ENCODE measurements around the gene NCKAP5L. TPM values are rescaled to one million over a fixed set of nuclear protein-coding genes. Genes with fewer than 3 reads are reported as not detected.

Gene NCKAP5L
- total and polyA plus RNA-seq, 9 of the 15 experiments (the other 6 are each of a cell fraction or from before 2014, with no cell fraction given) = 0.01 to 14.4 (median 3.7) TPM

DNA sequence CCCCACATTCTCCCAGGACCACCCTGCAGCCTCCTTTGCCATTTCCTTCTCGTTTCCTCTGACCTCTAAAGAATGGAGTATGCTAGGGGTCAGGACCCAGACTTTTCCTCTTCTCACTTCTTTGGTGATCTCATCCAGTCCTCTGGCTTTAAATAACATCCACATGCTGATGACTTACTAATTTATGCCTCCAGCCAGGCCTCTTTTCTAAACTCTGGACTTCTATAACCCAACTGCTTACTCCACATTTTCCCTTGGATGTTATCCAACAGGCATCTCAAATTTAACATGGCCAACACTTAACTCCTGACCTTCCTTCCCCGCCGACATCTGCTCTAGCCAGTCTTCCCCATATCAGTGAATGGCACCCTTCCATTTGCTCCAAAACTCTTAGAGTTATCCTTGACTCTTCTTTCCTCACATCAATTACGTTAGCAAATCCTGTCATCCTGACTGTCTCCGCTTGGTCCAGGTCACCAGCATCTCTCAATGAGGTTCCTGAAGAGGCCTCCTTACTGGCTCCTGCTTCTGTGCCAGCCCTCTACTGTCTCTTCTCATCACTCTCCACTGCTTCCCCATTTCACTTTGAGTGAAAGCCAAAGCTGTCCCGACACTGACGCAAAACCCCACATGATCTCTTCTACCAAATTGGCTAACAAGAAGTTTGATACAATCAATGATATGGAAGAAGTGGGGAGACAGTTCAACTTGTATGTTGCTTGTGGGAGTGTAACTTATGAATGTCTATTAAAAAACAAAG, 44.1 kb downstream of the NCKAP5L start (continued):
- TF ChIP-seq, protein P1, sequence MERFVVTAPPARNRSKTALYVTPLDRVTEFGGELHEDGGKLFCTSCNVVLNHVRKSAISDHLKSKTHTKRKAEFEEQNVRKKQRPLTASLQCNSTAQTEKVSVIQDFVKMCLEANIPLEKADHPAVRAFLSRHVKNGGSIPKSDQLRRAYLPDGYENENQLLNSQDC (CRISPR knock-in tag; IDR thresholded peaks at IDR 0.05) = no peak
- TF ChIP-seq SMAD3 (CRISPR knock-in tag; conservative IDR thresholded peaks at IDR 0.05) = 0 out of 2 replicates have a peak, but pooled peaks have one; percentile 34
- TF ChIP-seq PBX2 (CRISPR knock-in tag; IDR thresholded peaks at IDR 0.05; ENCODE audit: low read depth) = no peak; the same call in 1 of the 2 replicates
- TF ChIP-seq PBX2 (tag; conservative IDR thresholded peaks at IDR 0.05; ENCODE audit: low read depth) = peak; percentile 49; the same call in 1 of the 2 replicates
- TF ChIP-seq SUPT5H (IDR thresholded peaks at IDR 0.05) = no peak
- TF ChIP-seq CTBP1 (IDR thresholded peaks at IDR 0.05; ENCODE audit: borderline replicate concordance) = peak; percentile 66
- TF ChIP-seq HDAC8 (tag; IDR thresholded peaks at IDR 0.05) = no peak
- TF ChIP-seq GTF2F1 (IDR thresholded peaks at IDR 0.05; ENCODE audit: low read depth, low read length) = no peak
- TF ChIP-seq CBFA2T2 (conservative IDR thresholded peaks at IDR 0.05) = no peak
- no peak for TF ChIP-seq CREB1 (IDR thresholded peaks at IDR 0.05)
- 0 out of 2 replicates have a peak, but pooled peaks have one; percentile 41 for TF ChIP-seq CREB1 (CRISPR knock-in tag; IDR thresholded peaks at IDR 0.05)
- TF ChIP-seq, protein P2, sequence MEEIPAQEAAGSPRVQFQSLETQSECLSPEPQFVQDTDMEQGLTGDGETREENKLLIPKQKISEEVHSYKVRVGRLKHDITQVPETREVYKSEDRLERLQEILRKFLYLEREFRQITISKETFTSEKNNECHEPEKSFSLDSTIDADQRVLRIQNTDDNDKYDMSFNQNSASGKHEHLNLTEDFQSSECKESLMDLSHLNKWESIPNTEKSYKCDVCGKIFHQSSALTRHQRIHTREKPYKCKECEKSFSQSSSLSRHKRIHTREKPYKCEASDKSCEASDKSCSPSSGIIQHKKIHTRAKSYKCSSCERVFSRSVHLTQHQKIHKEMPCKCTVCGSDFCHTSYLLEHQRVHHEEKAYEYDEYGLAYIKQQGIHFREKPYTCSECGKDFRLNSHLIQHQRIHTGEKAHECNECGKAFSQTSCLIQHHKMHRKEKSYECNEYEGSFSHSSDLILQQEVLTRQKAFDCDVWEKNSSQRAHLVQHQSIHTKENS (CRISPR knock-in tag; IDR thresholded peaks at IDR 0.05) = no peak
- no peak for TF ChIP-seq SAP30 (IDR thresholded peaks at IDR 0.05; ENCODE audit: borderline replicate concordance, insufficient read depth, low read depth, low read length, poor library complexity, severe bottlenecking)
- TF ChIP-seq, protein P3, sequence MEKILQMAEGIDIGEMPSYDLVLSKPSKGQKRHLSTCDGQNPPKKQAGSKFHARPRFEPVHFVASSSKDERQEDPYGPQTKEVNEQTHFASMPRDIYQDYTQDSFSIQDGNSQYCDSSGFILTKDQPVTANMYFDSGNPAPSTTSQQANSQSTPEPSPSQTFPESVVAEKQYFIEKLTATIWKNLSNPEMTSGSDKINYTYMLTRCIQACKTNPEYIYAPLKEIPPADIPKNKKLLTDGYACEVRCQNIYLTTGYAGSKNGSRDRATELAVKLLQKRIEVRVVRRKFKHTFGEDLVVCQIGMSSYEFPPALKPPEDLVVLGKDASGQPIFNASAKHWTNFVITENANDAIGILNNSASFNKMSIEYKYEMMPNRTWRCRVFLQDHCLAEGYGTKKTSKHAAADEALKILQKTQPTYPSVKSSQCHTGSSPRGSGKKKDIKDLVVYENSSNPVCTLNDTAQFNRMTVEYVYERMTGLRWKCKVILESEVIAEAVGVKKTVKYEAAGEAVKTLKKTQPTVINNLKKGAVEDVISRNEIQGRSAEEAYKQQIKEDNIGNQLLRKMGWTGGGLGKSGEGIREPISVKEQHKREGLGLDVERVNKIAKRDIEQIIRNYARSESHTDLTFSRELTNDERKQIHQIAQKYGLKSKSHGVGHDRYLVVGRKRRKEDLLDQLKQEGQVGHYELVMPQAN (IDR thresholded peaks at IDR 0.05; ENCODE audit: borderline replicate concordance) = no peak
- TF ChIP-seq ZFP91 (CRISPR knock-in tag; IDR thresholded peaks at IDR 0.05) = no peak
- TF ChIP-seq BHLHE40 (IDR thresholded peaks at IDR 0.05; ENCODE audit: low read length) = no peak
- TF ChIP-seq PCBP1 (IDR thresholded peaks at IDR 0.05; ENCODE audit: low read depth, low read length, poor library complexity, severe bottlenecking) = no peak
- no peak for TF ChIP-seq NR2C2 (CRISPR knock-in tag; IDR thresholded peaks at IDR 0.05)
- TF ChIP-seq NR2C2 (tag; IDR thresholded peaks at IDR 0.05) = peak; percentile 38; the same call in 1 of the 2 replicates

Data from K562 (cell line).